ENCODE results near the gene CYP2C19.
"Not testable (repeated sequence)": the region's sequence is repeated elsewhere in the genome, so short reads cannot be mapped to it uniquely, and the experiment has no call there.

DNA sequence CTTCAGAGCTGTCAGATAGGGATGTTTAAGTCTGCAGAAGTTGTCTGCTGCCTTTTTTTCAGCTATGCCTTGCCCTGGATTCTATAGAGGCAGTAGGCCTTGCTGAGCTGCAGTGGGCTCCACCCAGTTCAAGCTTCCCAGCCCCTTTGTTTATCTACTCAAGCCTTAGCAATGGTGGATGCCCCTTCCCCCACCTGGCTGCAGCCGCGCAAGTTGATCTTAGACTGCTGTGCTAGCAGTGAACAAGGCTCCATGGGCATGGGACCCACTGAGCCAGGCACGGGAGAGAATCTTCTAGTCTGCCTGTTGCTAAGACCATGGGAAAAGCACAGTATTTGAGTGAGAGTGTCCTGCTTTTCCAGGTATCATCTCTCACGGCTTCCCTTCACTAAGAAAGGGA lies 38.1 kb downstream of the CYP2C19 start:
- TF ChIP-seq, protein P1, sequence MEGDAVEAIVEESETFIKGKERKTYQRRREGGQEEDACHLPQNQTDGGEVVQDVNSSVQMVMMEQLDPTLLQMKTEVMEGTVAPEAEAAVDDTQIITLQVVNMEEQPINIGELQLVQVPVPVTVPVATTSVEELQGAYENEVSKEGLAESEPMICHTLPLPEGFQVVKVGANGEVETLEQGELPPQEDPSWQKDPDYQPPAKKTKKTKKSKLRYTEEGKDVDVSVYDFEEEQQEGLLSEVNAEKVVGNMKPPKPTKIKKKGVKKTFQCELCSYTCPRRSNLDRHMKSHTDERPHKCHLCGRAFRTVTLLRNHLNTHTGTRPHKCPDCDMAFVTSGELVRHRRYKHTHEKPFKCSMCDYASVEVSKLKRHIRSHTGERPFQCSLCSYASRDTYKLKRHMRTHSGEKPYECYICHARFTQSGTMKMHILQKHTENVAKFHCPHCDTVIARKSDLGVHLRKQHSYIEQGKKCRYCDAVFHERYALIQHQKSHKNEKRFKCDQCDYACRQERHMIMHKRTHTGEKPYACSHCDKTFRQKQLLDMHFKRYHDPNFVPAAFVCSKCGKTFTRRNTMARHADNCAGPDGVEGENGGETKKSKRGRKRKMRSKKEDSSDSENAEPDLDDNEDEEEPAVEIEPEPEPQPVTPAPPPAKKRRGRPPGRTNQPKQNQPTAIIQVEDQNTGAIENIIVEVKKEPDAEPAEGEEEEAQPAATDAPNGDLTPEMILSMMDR (conservative IDR thresholded peaks at IDR 0.05; ENCODE audit: low read depth, low read length): not testable (repeated sequence)
- not testable (repeated sequence) for TF ChIP-seq EZH2phosphoT487 (IDR thresholded peaks at IDR 0.05; ENCODE audit: borderline replicate concordance, low read length)
